Loucy (cell line): ENCODE measurements around the gene ATP8A1.
"Not testable (repeated sequence)": the region's sequence is repeated elsewhere in the genome, so short reads cannot be mapped to it uniquely, and the experiment has no call there.

Source experiments
- H2AFZ ChIP-seq: fragments of 200-600 bp; sonication (generic); 2 replicates; pipeline ENCODE4 v1.6.0; 2016; ENCODE audit warnings: antibody characterized with exemption, mild to moderate bottlenecking, low read length, moderate library complexity
- H3F3A ChIP-seq: fragments of 200-600 bp; 2 replicates; pipeline ENCODE4 v1.6.0; 2016; ENCODE audit warnings: antibody characterized with exemption, low read depth, mild to moderate bottlenecking
- H3K27me3 ChIP-seq: fragments of 200-600 bp; sonication (generic); 2 replicates; pipeline ENCODE4 v1.6.1; 2014; ENCODE audit warnings: low read length, mild to moderate bottlenecking; ENCODE audit not compliant: insufficient read depth, poor library complexity, severe bottlenecking
- H3K36me3 ChIP-seq: fragments of 200-600 bp; sonication (generic); 2 replicates; pipeline ENCODE4 v1.6.1; 2016; ENCODE audit warnings: low read length; ENCODE audit not compliant: insufficient read depth
- H3K4me1 ChIP-seq: fragments of 200-600 bp; sonication (generic); 2 replicates; pipeline ENCODE4 v1.5.1; 2014; ENCODE audit warnings: low read length, mild to moderate bottlenecking; ENCODE audit not compliant: insufficient read depth, poor library complexity, severe bottlenecking
- H3K4me2 ChIP-seq: fragments of 200-600 bp; sonication (generic); 2 replicates; pipeline ENCODE4 v1.6.0; 2014; ENCODE audit warnings: antibody characterized with exemption, low read length, low read depth, mild to moderate bottlenecking; ENCODE audit not compliant: poor library complexity, severe bottlenecking
- H3K4me3 ChIP-seq: fragments of 200-600 bp; sonication (generic); 2 replicates; pipeline ENCODE4 v1.5.1; 2014; ENCODE audit warnings: low read length, mild to moderate bottlenecking, mixed read lengths; ENCODE audit not compliant: poor library complexity, severe bottlenecking
- H3K79me2 ChIP-seq: fragments of 200-600 bp; sonication (generic); 2 replicates; pipeline ENCODE4 v1.6.1; 2014; ENCODE audit warnings: low read length; ENCODE audit not compliant: insufficient read depth
- H3K9ac ChIP-seq: fragments of 200-600 bp; sonication (generic); 2 replicates; pipeline ENCODE4 v1.6.0; 2014; ENCODE audit warnings: mild to moderate bottlenecking, low read depth, low read length, moderate library complexity; ENCODE audit not compliant: poor library complexity, severe bottlenecking
- H3K9me2 ChIP-seq: fragments of 200-600 bp; sonication (generic); replicated peaks from 2 replicates; pipeline ENCODE4 v1.6.1; 2016; ENCODE audit warnings: low read depth, low read length, mixed read lengths
- H3K9me3 ChIP-seq: fragments of 200-600 bp; sonication (generic); 2 replicates; pipeline ENCODE4 v1.6.1; 2014; ENCODE audit warnings: mild to moderate bottlenecking, antibody characterized with exemption, low read length, low read depth; ENCODE audit not compliant: insufficient read depth
- H4K20me1 ChIP-seq: fragments of 200-600 bp; sonication (generic); 2 replicates; pipeline ENCODE4 v1.6.0; 2014; ENCODE audit warnings: antibody characterized with exemption, low read length, mild to moderate bottlenecking; ENCODE audit not compliant: insufficient read depth, poor library complexity, severe bottlenecking
- EZH2phosphoT487 ChIP-seq: fragments of 200-600 bp; IDR thresholded peaks from 2 replicates; pipeline ENCODE4 v1.6.1; 2018; ENCODE audit warnings: antibody characterized with exemption, mild to moderate bottlenecking, moderate library complexity, borderline replicate concordance
- TF ChIP-seq, protein P1 (sequence below): fragments of 200-600 bp; sonication (generic); conservative IDR thresholded peaks from 2 replicates; pipeline ENCODE4 v1.5.1; 2014; ENCODE audit warnings: mild to moderate bottlenecking, antibody characterized with exemption, low read length

ATP8A1 gene

DNA sequence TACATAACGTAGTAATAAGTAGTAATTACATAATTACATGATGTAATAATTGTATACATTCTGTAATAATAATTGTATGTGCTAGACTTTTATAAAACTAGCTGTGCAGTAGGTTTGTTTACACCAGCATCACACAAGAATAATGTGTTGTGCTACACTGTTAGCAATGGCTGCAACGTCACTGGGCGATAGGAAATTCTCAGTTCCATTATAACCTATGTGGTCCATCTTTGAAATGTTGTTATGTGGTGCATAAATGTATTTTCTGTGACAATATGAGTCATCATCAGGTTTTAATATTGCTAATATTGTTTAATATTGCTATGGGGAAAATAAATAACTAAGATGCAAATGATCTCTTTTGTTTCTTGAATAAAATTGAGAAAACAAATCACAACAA lies 46.0 kb upstream of the ATP8A1 start:
- no peaks in the 10 kb centered on the region for H3K9me2 ChIP-seq
- H2AFZ ChIP-seq = no peak overlapping the region
- no peak for TF ChIP-seq EZH2phosphoT487
- TF ChIP-seq, protein P1, sequence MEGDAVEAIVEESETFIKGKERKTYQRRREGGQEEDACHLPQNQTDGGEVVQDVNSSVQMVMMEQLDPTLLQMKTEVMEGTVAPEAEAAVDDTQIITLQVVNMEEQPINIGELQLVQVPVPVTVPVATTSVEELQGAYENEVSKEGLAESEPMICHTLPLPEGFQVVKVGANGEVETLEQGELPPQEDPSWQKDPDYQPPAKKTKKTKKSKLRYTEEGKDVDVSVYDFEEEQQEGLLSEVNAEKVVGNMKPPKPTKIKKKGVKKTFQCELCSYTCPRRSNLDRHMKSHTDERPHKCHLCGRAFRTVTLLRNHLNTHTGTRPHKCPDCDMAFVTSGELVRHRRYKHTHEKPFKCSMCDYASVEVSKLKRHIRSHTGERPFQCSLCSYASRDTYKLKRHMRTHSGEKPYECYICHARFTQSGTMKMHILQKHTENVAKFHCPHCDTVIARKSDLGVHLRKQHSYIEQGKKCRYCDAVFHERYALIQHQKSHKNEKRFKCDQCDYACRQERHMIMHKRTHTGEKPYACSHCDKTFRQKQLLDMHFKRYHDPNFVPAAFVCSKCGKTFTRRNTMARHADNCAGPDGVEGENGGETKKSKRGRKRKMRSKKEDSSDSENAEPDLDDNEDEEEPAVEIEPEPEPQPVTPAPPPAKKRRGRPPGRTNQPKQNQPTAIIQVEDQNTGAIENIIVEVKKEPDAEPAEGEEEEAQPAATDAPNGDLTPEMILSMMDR = no peak
- H3K9me3 ChIP-seq = no peaks in the 10 kb centered on the region
- no peak overlapping the region for H3K9ac ChIP-seq
- H3K36me3 ChIP-seq = no peaks in the 10 kb centered on the region
- H3K79me2 ChIP-seq = no peaks in the 10 kb centered on the region
- no peaks in the 10 kb centered on the region for H4K20me1 ChIP-seq
- no peak overlapping the region for H3K4me2 ChIP-seq
- H3K4me1 ChIP-seq = no peaks in the 10 kb centered on the region
- H3F3A ChIP-seq = no peaks in the 10 kb centered on the region
- no peak overlapping the region for H3K4me3 ChIP-seq
- no peaks in the 10 kb centered on the region for H3K27me3 ChIP-seq

DNA sequence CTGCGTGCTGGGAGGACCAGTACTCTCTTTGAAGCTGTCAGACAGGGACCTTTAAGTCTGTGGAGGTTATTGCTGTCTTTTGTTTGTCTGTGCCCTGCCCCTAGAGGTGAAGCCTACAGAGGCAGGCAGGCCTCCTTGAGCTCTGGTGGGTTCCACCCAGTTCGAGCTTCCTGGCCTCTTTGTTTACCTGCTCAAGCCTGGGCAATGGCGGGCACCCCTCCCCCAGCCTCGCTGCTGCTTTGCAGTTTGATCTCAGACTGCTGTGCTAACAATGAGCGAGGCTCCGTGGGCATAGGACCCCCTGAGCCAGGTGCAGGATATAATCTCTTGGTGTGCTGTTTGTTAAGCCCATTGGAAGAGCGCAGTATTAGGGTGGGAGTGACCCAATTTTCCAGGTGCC lies 44.9 kb upstream of the ATP8A1 start:
- not testable (repeated sequence) for H3K9me3 ChIP-seq, H3K79me2 ChIP-seq, H4K20me1 ChIP-seq, H2AFZ ChIP-seq, H3K36me3 ChIP-seq, H3F3A ChIP-seq, H3K27me3 ChIP-seq, H3K9me2 ChIP-seq, H3K4me2 ChIP-seq, H3K4me3 ChIP-seq, H3K4me1 ChIP-seq, H3K9ac ChIP-seq

DNA sequence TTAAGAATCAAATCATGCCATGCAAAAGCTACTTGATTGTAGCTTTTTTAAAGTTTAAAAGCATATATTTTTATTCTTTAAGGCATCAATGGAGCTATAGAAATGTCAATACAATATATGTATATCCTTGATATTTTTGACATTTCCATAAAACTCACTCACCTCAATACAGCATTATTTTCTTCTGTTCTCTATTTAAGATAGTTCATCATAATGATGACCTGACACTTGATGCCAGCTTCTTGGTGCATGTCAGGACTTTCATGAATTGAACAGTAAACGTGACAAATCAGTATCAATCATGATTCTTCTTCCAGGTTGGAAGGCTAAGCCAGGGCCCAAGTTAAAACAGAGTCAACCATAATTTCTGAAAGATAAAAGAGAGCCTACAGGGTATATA lies 33.6 kb upstream of the ATP8A1 start:
- Histone ChIP-seq H3K4me2 (no peak overlapping the region), H2AFZ (no peak overlapping the region), H4K20me1 (no peaks in the 10 kb centered on the region), H3K4me3 (no peak overlapping the region), H3K9ac (no peak overlapping the region), H3F3A (no peaks in the 10 kb centered on the region), H3K79me2 (no peaks in the 10 kb centered on the region), H3K9me2 (no peaks in the 10 kb centered on the region), H3K4me1 (no peaks in the 10 kb centered on the region), H3K36me3 (no peaks in the 10 kb centered on the region), H3K9me3 (no peaks in the 10 kb centered on the region), H3K27me3 (no peaks in the 10 kb centered on the region)
- TF ChIP-seq, protein P1 = no peak
- no peak for TF ChIP-seq EZH2phosphoT487

DNA sequence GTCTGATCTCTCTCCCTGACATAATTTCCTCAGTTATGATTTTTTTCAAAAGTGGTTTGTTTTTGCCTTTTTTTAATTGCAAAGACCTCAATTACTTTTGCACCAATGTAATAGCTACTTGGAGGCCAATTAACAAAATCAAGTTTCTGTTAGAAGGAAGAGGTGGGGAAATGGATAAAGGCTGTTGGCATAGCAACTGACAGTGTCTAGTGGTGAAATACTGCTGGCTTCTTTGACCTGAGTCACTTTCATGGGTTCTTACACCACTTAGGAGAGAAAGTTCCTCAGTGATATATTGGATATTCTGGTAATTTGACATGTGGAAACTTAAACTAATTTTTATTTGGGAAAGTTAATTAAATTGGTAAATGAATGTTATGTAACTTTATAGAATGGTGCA lies 26.5 kb upstream of the ATP8A1 start:
- peak overlapping the region; percentile 67; the same call in 1 of the 2 replicates for H2AFZ ChIP-seq
- H4K20me1 ChIP-seq = no peaks in the 10 kb centered on the region
- no peak for TF ChIP-seq EZH2phosphoT487
- TF ChIP-seq, protein P1 = no peak
- H3K4me2 ChIP-seq = no peak overlapping the region
- no peaks in the 10 kb centered on the region for H3K79me2 ChIP-seq
- H3K9me3 ChIP-seq = no peaks in the 10 kb centered on the region
- no peaks in the 10 kb centered on the region for H3K9me2 ChIP-seq
- H3K4me3 ChIP-seq = no peak overlapping the region
- H3K4me1 ChIP-seq = peaks cover 7% of the 10 kb centered on the region
- H3K36me3 ChIP-seq = no peaks in the 10 kb centered on the region
- no peaks in the 10 kb centered on the region for H3K27me3 ChIP-seq
- no peaks in the 10 kb centered on the region for H3F3A ChIP-seq
- H3K9ac ChIP-seq = no peak overlapping the region
